Esophagus muscularis mucosa (tissue), 4 donors: ENCODE results near the gene DOCK2. TPM values are rescaled to one million over a fixed set of nuclear protein-coding genes. Genes with fewer than 3 reads are reported as not detected.

Experiments
- DNase-seq: peaks from one replicate; pipeline ENCODE4 v3.0.0-alpha.2; 2017; ENCODE audit errors: extremely low spot score
- H3K27ac ChIP-seq, 4 donors: fragments of 200-600 bp; sonication (generic); replicated peaks in 1 of 4; 1 replicate in 3 of 4; 2 replicates in 1 of 4; pipeline ENCODE4 v1.5.1; 2016 to 2019; ENCODE audit warnings: mild to moderate bottlenecking in 1 of 4
- H3K27me3 ChIP-seq, 4 donors: fragments of 200-600 bp; sonication (generic); one replicate each; pipeline versions ENCODE4 v1.5.1 to v1.6.0; 2016 to 2019
- H3K36me3 ChIP-seq, 4 donors: fragments of 200-600 bp; sonication (generic); one replicate each; pipeline ENCODE4 v1.5.1; 2016 to 2019
- H3K4me1 ChIP-seq, 4 donors: fragments of 200-600 bp; sonication (generic); one replicate each; pipeline ENCODE4 v1.5.1; 2016 to 2019
- H3K4me3 ChIP-seq, 4 donors: fragments of 200-600 bp; sonication (generic); 1 replicate in 2 of 4; 2 replicates in 2 of 4; pipeline ENCODE4 v1.5.1; 2016 to 2019; ENCODE audit warnings: mild to moderate bottlenecking in 4 of 4, moderate library complexity in 1 of 4
- H3K9me3 ChIP-seq, 4 donors: fragments of 200-600 bp; sonication (generic); 1 replicate in 3 of 4; 2 replicates in 1 of 4; pipeline ENCODE4 v1.5.1; 2016 to 2019
- CTCF ChIP-seq, 3 experiments: fragments of 200-600 bp in 2 of 3; fragments of 450-650 bp in 1 of 3; sonication (generic) in 2 of 3; IDR thresholded peaks; one replicate each; pipeline ENCODE4 v1.5.1; 2017 to 2019; ENCODE audit warnings: antibody characterized with exemption in 3 of 3, mild to moderate bottlenecking in 2 of 3, moderate library complexity in 1 of 3
- EP300 ChIP-seq: sonication (generic); formaldehyde crosslinking; IDR thresholded peaks from one replicate; pipeline ENCODE4 v1.6.1; 2017; ENCODE audit warnings: antibody characterized with exemption
- POLR2A ChIP-seq: fragments of 450-650 bp; IDR thresholded peaks from one replicate; pipeline ENCODE4 v1.6.1; 2017; ENCODE audit warnings: antibody characterized with exemption, moderate library complexity, mild to moderate bottlenecking, low read depth
- POLR2AphosphoS5 ChIP-seq, 2 donors: sonication (generic); formaldehyde crosslinking; IDR thresholded peaks; one replicate each; pipeline ENCODE4 v1.6.1; 2017; ENCODE audit warnings: antibody characterized with exemption in 2 of 2
- WGBS: methylation state at CpG from one replicate; pipeline ENCODE4 v1.1.5; 2018; 5-methylcytosine and 5-hydroxymethylcytosine counted together
- intact Hi-C: fragments of 100-400 bp; cut with DNase I; formaldehyde crosslinking; loops from one replicate; pipeline ENCODE4 v1.15.1; 2023
- total RNA-seq, 4 donors: library from RNA; depleted of rRNA; stranded (reverse); fragments of >200 nt; gene quantifications; one replicate each; pipeline versions ENCODE4 v1.1.0 to v1.2.1, GENCODE V29; 2016

DOCK2 gene
- total RNA-seq, 4 donors from 2014 or later = 9.2 to 18.3 (median 13.7) TPM

GRCh38 chr5:169712428-169712827, 75.4 kb downstream of the DOCK2 start:
- no peak for DNase-seq
- Histone ChIP-seq H3K4me3 (no peak overlapping the region), H3K27ac (no peak overlapping the region), H3K36me3 (no peaks in the 10 kb centered on the region), H3K4me1 (no peaks in the 10 kb centered on the region), H3K27me3 (no peaks in the 10 kb centered on the region), H3K9me3 (no peaks in the 10 kb centered on the region)
- TF ChIP-seq POLR2A = no peak
- no peak for TF ChIP-seq CTCF (IDR thresholded peaks at IDR 0.05)
- no peak for TF ChIP-seq POLR2AphosphoS5 (IDR thresholded peaks at IDR 0.05)
- no peak for TF ChIP-seq EP300
- intact Hi-C loops = no loop called here

DNA sequence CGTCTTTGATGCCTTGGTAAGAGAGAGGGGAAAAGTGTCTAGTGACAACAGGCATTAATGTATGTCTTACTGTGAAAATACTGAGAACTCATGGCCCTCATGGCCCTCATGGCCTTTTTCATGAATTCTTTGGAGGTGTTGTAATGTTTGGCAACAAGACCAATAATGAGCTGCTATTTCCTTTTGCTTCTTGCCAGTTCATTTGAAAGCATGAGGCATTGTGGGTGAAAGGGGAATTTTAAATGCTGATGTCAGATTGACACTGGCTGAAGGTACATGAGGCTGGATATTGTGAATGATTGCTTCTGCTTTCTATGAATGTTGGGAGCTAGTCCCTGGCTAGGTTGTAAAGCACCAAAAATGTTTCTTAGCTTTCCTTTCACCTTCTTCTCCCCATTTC, 79.2 kb downstream of the DOCK2 start:
- Histone ChIP-seq H3K9me3 (no peaks in the 10 kb centered on the region), H3K27me3 (peaks cover 0 to 1% (median 0%) of the 10 kb centered on the region in 4 donors), H3K4me3 (no peak overlapping the region), H3K36me3 (no peaks in the 10 kb centered on the region), H3K4me1 (no peaks in the 10 kb centered on the region), H3K27ac (no peak overlapping the region)
- no peak for TF ChIP-seq EP300
- no peak for TF ChIP-seq POLR2A
- TF ChIP-seq CTCF (IDR thresholded peaks at IDR 0.05) = no peak
- TF ChIP-seq POLR2AphosphoS5 (IDR thresholded peaks at IDR 0.05) = no peak
- 54% methylated on average over 1 of the region's 1 CpG for WGBS
- intact Hi-C loops = no loop called here
- no peak for DNase-seq

- Histone ChIP-seq H3K4me1 (no peaks in the 10 kb centered on the region), H3K27me3 (peaks cover 0 to 11% (median 0%) of the 10 kb centered on the region in 4 donors), H3K4me3 (no peak overlapping the region), H3K9me3 (no peaks in the 10 kb centered on the region), H3K27ac (no peak overlapping the region), H3K36me3 (no peaks in the 10 kb centered on the region)
- no peak for DNase-seq
- 71% methylated on average over 3 of the region's 3 CpGs for WGBS
- TF ChIP-seq POLR2A (no peak), CTCF (IDR thresholded peaks at IDR 0.05) (no peak), EP300 (no peak)
- intact Hi-C loops = no loop called here
Measured at GRCh38 chr5:169717288-169717687, 80.2 kb downstream of the DOCK2 start.

GRCh38 chr5:169719360-169720314, 82.6 kb downstream of the DOCK2 start:
- 83% methylated on average over 7 of the region's 7 CpGs for WGBS

GRCh38 chr5:169721771-169722170, 84.7 kb downstream of the DOCK2 start:
- intact Hi-C loops = no loop called here
- Histone ChIP-seq H3K27me3 (peaks cover 0 to 11% (median 0%) of the 10 kb centered on the region in 4 donors), H3K27ac (no peak overlapping the region), H3K36me3 (no peaks in the 10 kb centered on the region), H3K4me3 (no peak overlapping the region), H3K4me1 (no peaks in the 10 kb centered on the region), H3K9me3 (no peaks in the 10 kb centered on the region)
- 81% methylated on average over 2 of the region's 2 CpGs for WGBS
- DNase-seq = no peak
- TF ChIP-seq EP300 = no peak
- TF ChIP-seq CTCF (IDR thresholded peaks at IDR 0.05) = no peak
- TF ChIP-seq POLR2AphosphoS5 (IDR thresholded peaks at IDR 0.05) = no peak
- no peak for TF ChIP-seq POLR2A

More at GRCh38 chr5:169719360-169720314, 82.6 kb downstream of the DOCK2 start:
- Histone ChIP-seq H3K4me3 (no peak overlapping the region), H3K27me3 (peaks cover 0 to 11% (median 0%) of the 10 kb centered on the region in 4 donors), H3K36me3 (no peaks in the 10 kb centered on the region), H3K4me1 (no peaks in the 10 kb centered on the region), H3K27ac (no peak overlapping the region), H3K9me3 (no peaks in the 10 kb centered on the region)
- no peak for TF ChIP-seq EP300
- intact Hi-C loops = no loop called here
- DNase-seq = no peak
